ENCODE data around the gene ARMC8.

GRCh38 chr3:138317687-138318086 is 130.6 kb downstream of the ARMC8 start:
- TF ChIP-seq CTCF (IDR thresholded peaks at IDR 0.05), result no peak
- TF ChIP-seq EZH2 (IDR thresholded peaks at IDR 0.05), result no peak

Data from neural progenitor cell (in vitro differentiated cells).